PC-3 (cell line): Measurements from ENCODE around the gene KCNC4. TPM values are rescaled to one million over a fixed set of nuclear protein-coding genes. Genes with fewer than 3 reads are reported as not detected.

ENCODE experiments used
- ATAC-seq: fragments of 200-7000 bp; cut with Tn5 transposase; 2 replicates; pipeline ENCODE4 v1.9.1; 2020; ENCODE audit warnings: mild to moderate bottlenecking, moderate library complexity
- BruUV-seq: library from RNA; stranded (reverse); fragments of 400-500 nt; replicated peaks from 2 replicates; lab custom pipeline; 2021; lab: Mats Ljungman, UMichigan
- CTCF ChIA-PET: fragments of 300-600 bp; sonication (Branson Sonifier 250); formaldehyde crosslinking; loops from one replicate; lab custom pipeline; 2022; ENCODE audit warnings: antibody characterized with exemption; lab: Charles Lee
- POLR2A ChIA-PET: fragments of 300-600 bp; sonication (Branson Sonifier 250); formaldehyde crosslinking; loops from one replicate; lab custom pipeline; 2022; ENCODE audit warnings: antibody characterized with exemption; ENCODE audit not compliant: unreplicated experiment; lab: Charles Lee
- DNase-seq: peaks from one replicate; pipeline ENCODE4 v3.0.0-alpha.2; 2015
- H2AFZ ChIP-seq: fragments of 300-600 bp; sonication (generic); 2 replicates; pipeline ENCODE4 v1.6.0; 2016; ENCODE audit warnings: antibody characterized with exemption, low read length
- H3F3A ChIP-seq: fragments of 300-600 bp; sonication (generic); one replicate; pipeline ENCODE4 v1.6.0; 2017; ENCODE audit warnings: antibody characterized with exemption, low read length, control low read depth, mild to moderate bottlenecking; ENCODE audit not compliant: unreplicated experiment
- H3K27ac ChIP-seq: fragments of 300-600 bp; sonication (generic); 2 replicates; pipeline ENCODE4 v1.5.1; 2016; ENCODE audit warnings: mild to moderate bottlenecking, low read length
- H3K27me3 ChIP-seq: fragments of 300-600 bp; sonication (generic); 2 replicates; pipeline ENCODE4 v1.6.1; 2016; ENCODE audit warnings: low read length, mixed read lengths
- H3K36me3 ChIP-seq: fragments of 300-600 bp; sonication (generic); 2 replicates; pipeline ENCODE4 v1.6.1; 2016; ENCODE audit warnings: low read depth, mixed run types, low read length, mixed read lengths
- H3K4me1 ChIP-seq: fragments of 300-600 bp; sonication (generic); 2 replicates; pipeline ENCODE4 v1.5.1; 2016; ENCODE audit warnings: low read length; ENCODE audit not compliant: insufficient read depth
- H3K4me2 ChIP-seq: fragments of 300-600 bp; sonication (generic); 2 replicates; pipeline ENCODE4 v1.6.0; 2016; ENCODE audit warnings: low read length
- H3K4me3 ChIP-seq: fragments of 300-600 bp; sonication (generic); 2 replicates; pipeline ENCODE4 v1.5.1; 2016; ENCODE audit warnings: mild to moderate bottlenecking, low read length, mixed read lengths
- H3K79me2 ChIP-seq: fragments of 300-600 bp; sonication (generic); 2 replicates; pipeline ENCODE4 v1.6.1; 2017; ENCODE audit warnings: low read length, mixed read lengths
- H3K9ac ChIP-seq: fragments of 300-600 bp; sonication (generic); 2 replicates; pipeline ENCODE4 v1.6.0; 2016; ENCODE audit warnings: mild to moderate bottlenecking, low read length
- H3K9me2 ChIP-seq: fragments of 300-600 bp; sonication (generic); replicated peaks from 2 replicates; pipeline ENCODE4 v1.6.1; 2016; ENCODE audit warnings: mixed run types, low read length, mixed read lengths
- H3K9me3 ChIP-seq: fragments of 300-600 bp; sonication (generic); 2 replicates; pipeline ENCODE4 v1.6.1; 2016; ENCODE audit warnings: low read length, mixed read lengths
- H4K20me1 ChIP-seq: fragments of 300-600 bp; sonication (generic); 2 replicates; pipeline ENCODE4 v1.6.1; 2016; ENCODE audit warnings: low read length, mixed read lengths
- EZH2 ChIP-seq: fragments of 300-600 bp; sonication (generic); IDR thresholded peaks from one replicate; pipeline ENCODE4 v1.6.1; 2017; ENCODE audit warnings: antibody characterized with exemption, mild to moderate bottlenecking, low read length; ENCODE audit not compliant: unreplicated experiment
- EZH2phosphoT487 ChIP-seq: fragments of 300-600 bp; sonication (generic); IDR thresholded peaks from 2 replicates; pipeline ENCODE4 v1.6.1; 2018; ENCODE audit warnings: mild to moderate bottlenecking, antibody characterized with exemption, low read length, borderline replicate concordance
- intact Hi-C: fragments of 100-400 bp; cut with micrococcal nuclease; formaldehyde crosslinking; loops from 2 replicates; pipeline ENCODE4 v1.9.0; 2023
- total RNA-seq: library from RNA; depleted of rRNA; stranded (reverse); fragments of >200 nt; gene quantifications from 2 replicates; pipeline ENCODE4 v1.2.3, GENCODE V29; 2014
- TF ChIP-seq, protein P1 (sequence below): fragments of 300-600 bp; sonication (generic); conservative IDR thresholded peaks from 2 replicates; pipeline ENCODE4 v1.5.1; 2017; ENCODE audit warnings: antibody characterized with exemption, low read depth, mild to moderate bottlenecking, low read length

The KCNC4 gene
- total RNA-seq, 1 experiment from 2014 or later: 1.6 TPM

GRCh38 chr1:110184446-110184845 is 25.7 kb upstream of the KCNC4 start:
- Histone ChIP-seq H3K9me3 (no peaks in the 10 kb centered on the region), H3K36me3 (no peaks in the 10 kb centered on the region), H3K27ac (no peak overlapping the region), H2AFZ (no peak overlapping the region), H3K9ac (no peak overlapping the region), H3K79me2 (no peaks in the 10 kb centered on the region), H3K27me3 (peaks cover 38% of the 10 kb centered on the region), H3K4me1 (peaks cover 21% of the 10 kb centered on the region), H3K4me2 (no peak overlapping the region), H3K4me3 (no peak overlapping the region), H3K9me2 (no peaks in the 10 kb centered on the region), H4K20me1 (no peaks in the 10 kb centered on the region), H3F3A (no peaks in the 10 kb centered on the region)
- no peak for DNase-seq
- POLR2A ChIA-PET: no interaction called here
- intact Hi-C loops: no loop called here
- CTCF ChIA-PET: no interaction called here
- no TSS peak for BruUV-seq
- TF ChIP-seq EZH2 (no peak), EZH2phosphoT487 (no peak)
- TF ChIP-seq, protein P1, sequence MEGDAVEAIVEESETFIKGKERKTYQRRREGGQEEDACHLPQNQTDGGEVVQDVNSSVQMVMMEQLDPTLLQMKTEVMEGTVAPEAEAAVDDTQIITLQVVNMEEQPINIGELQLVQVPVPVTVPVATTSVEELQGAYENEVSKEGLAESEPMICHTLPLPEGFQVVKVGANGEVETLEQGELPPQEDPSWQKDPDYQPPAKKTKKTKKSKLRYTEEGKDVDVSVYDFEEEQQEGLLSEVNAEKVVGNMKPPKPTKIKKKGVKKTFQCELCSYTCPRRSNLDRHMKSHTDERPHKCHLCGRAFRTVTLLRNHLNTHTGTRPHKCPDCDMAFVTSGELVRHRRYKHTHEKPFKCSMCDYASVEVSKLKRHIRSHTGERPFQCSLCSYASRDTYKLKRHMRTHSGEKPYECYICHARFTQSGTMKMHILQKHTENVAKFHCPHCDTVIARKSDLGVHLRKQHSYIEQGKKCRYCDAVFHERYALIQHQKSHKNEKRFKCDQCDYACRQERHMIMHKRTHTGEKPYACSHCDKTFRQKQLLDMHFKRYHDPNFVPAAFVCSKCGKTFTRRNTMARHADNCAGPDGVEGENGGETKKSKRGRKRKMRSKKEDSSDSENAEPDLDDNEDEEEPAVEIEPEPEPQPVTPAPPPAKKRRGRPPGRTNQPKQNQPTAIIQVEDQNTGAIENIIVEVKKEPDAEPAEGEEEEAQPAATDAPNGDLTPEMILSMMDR: no peak
- ATAC-seq: no peak

DNA sequence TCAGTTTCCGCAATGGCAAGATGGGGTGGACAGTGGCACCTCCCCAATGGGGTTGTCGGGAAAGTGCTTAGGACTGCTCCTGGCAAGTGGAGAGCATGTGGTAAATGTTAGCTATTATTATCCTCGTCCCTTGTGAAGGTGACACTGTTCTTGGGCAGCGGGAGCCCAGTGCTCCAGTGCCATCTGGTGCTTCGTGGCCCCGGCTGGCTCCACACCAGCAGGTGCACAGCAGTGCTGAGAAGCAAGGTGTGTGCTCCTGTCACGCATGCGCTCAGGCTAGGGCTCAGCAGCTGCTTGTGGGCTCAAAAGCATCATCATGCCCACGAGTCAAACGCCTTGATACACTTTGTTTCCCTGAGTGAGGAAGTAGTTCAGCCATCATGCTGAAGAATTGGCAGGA is 24.9 kb upstream of the KCNC4 start:
- Histone ChIP-seq H3K27ac (no peak overlapping the region), H3F3A (no peaks in the 10 kb centered on the region), H3K4me3 (no peak overlapping the region), H3K27me3 (peaks cover 38% of the 10 kb centered on the region), H2AFZ (no peak overlapping the region), H3K9me2 (no peaks in the 10 kb centered on the region), H3K9ac (no peak overlapping the region), H3K79me2 (no peaks in the 10 kb centered on the region), H3K4me2 (no peak overlapping the region), H3K36me3 (no peaks in the 10 kb centered on the region), H3K9me3 (no peaks in the 10 kb centered on the region), H4K20me1 (no peaks in the 10 kb centered on the region), H3K4me1 (peaks cover 21% of the 10 kb centered on the region)
- ATAC-seq: no peak
- POLR2A ChIA-PET: no interaction called here
- TF ChIP-seq EZH2 (no peak), EZH2phosphoT487 (no peak)
- TF ChIP-seq, protein P1: no peak
- CTCF ChIA-PET: no interaction called here
- no TSS peak for BruUV-seq
- no peak for DNase-seq
- intact Hi-C loops: no loop called here

DNA sequence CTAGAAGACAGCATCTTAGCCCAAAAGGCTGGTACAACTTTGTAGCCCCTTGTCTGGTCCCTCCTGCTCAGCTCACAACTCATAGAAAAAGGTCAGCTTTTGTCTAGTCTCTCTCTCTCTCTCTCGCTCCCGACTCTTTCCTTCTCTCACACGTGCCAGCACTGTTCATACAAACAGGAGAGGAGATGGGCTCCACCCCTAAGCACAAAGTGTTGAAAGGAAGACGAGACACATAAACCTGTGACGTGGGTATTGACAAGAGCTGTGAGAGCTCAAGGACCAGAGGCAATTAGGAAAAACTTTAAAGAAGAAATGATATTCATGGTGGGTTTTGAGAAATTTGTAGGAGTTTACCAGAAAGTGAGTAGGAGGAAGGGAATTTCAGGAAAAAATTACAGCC is 23.6 kb upstream of the KCNC4 start:
- DNase-seq: no peak
- no peak overlapping the region for H3K4me3 ChIP-seq
- no peaks in the 10 kb centered on the region for H3F3A ChIP-seq
- H3K4me2 ChIP-seq: no peak overlapping the region
- POLR2A ChIA-PET: interaction anchor here (0.6 kb wide), 1 partner anchor 415 kb away, joined by 3 read pairs; no protein-coding TSS in a partner anchor
- no peak overlapping the region for H2AFZ ChIP-seq
- H3K9ac ChIP-seq: no peak overlapping the region
- ATAC-seq: no peak
- H3K27ac ChIP-seq: no peak overlapping the region
- no peaks in the 10 kb centered on the region for H3K9me2 ChIP-seq
- H3K27me3 ChIP-seq: peaks cover 28% of the 10 kb centered on the region
- TF ChIP-seq EZH2 (no peak), EZH2phosphoT487 (no peak)
- TF ChIP-seq, protein P1: no peak
- no TSS peak for BruUV-seq
- no peaks in the 10 kb centered on the region for H3K79me2 ChIP-seq
- peaks cover 21% of the 10 kb centered on the region for H3K4me1 ChIP-seq
- no peaks in the 10 kb centered on the region for H4K20me1 ChIP-seq
- CTCF ChIA-PET: no interaction called here
- H3K9me3 ChIP-seq: no peaks in the 10 kb centered on the region
- no peaks in the 10 kb centered on the region for H3K36me3 ChIP-seq
- intact Hi-C loops: no loop called here
